CD1c-positive myeloid dendritic cell (primary cell): Measurements from ENCODE around the gene HSD17B7.
"Not testable (repeated sequence)": the region's sequence is repeated elsewhere in the genome, so short reads cannot be mapped to it uniquely, and the experiment has no call there.

Experiments used
- DNase-seq: peaks from one replicate; pipeline ENCODE4 v3.0.0-alpha.2; 2016; ENCODE audit errors: extremely low spot score

The HSD17B7 gene

GRCh38 chr1:162807503-162807902 is 17.0 kb downstream of the HSD17B7 start:
- DNase-seq = not testable (repeated sequence)

- DNase-seq = not testable (repeated sequence)
These were observed 21.9 kb downstream of the HSD17B7 start for GRCh38 chr1:162812357-162812756.

- DNase-seq = not testable (repeated sequence)
These were observed 27.6 kb downstream of the HSD17B7 start for GRCh38 chr1:162818136-162818535.

- DNase-seq = not testable (repeated sequence)
These were observed 28.2 kb downstream of the HSD17B7 start for GRCh38 chr1:162818666-162819065.

- DNase-seq = no peak
These were observed 32.1 kb downstream of the HSD17B7 start for GRCh38 chr1:162822391-162823200.

GRCh38 chr1:162823231-162823630 is 32.7 kb downstream of the HSD17B7 start:
- DNase-seq = no peak

- no peak for DNase-seq
These were observed 33.4 kb downstream of the HSD17B7 start for GRCh38 chr1:162823771-162824525.

GRCh38 chr1:162829268-162829667 is 38.8 kb downstream of the HSD17B7 start:
- DNase-seq = no peak

GRCh38 chr1:162832470-162832869 is 42.0 kb downstream of the HSD17B7 start:
- DNase-seq = no peak

- DNase-seq = no peak
These were observed 44.8 kb downstream of the HSD17B7 start for GRCh38 chr1:162835157-162835899.

- no peak for DNase-seq
These were observed 48.4 kb downstream of the HSD17B7 start for GRCh38 chr1:162838863-162839262.

- no peak for DNase-seq
These were observed 49.8 kb downstream of the HSD17B7 start for GRCh38 chr1:162840250-162840839.

GRCh38 chr1:162844153-162844552 is 53.7 kb downstream of the HSD17B7 start:
- DNase-seq = no peak

GRCh38 chr1:162846256-162847212 is 56.0 kb downstream of the HSD17B7 start:
- DNase-seq = no peak

- DNase-seq = peak; percentile 78
These were observed 57.4 kb downstream of the HSD17B7 start for GRCh38 chr1:162847839-162848453.

GRCh38 chr1:162849711-162850110 is 59.2 kb downstream of the HSD17B7 start:
- no peak for DNase-seq

- no peak for DNase-seq
These were observed 60.8 kb downstream of the HSD17B7 start for GRCh38 chr1:162851341-162851740.

GRCh38 chr1:162854245-162854882 is 63.9 kb downstream of the HSD17B7 start:
- peak; percentile 71 for DNase-seq

- no peak for DNase-seq
These were observed 65.1 kb downstream of the HSD17B7 start for GRCh38 chr1:162855461-162856150.
